GM19463 (cell line): ENCODE measurements around the gene NME7.

ENCODE experiments used
- ATAC-seq: cut with Tn5 transposase; IDR thresholded peaks from one replicate; pipeline ENCODE4 v1.9.1; 2021; ENCODE audit warnings: mild to moderate bottlenecking, moderate library complexity; ENCODE audit not compliant: unreplicated experiment

Gene NME7

GRCh38 chr1:169160845-169161495 lies 206.6 kb downstream of the NME7 start:
- ATAC-seq, result no peak

GRCh38 chr1:169156580-169156979 lies 211.0 kb downstream of the NME7 start:
- ATAC-seq, result no peak

GRCh38 chr1:169155675-169156074 lies 211.9 kb downstream of the NME7 start:
- ATAC-seq, result no peak

- ATAC-seq, result no peak
Observed at GRCh38 chr1:169151338-169151837, 216.2 kb downstream of the NME7 start.

- ATAC-seq, result no peak
Observed at GRCh38 chr1:169150641-169151337, 216.8 kb downstream of the NME7 start.

- no peak for ATAC-seq
Observed at GRCh38 chr1:169149555-169150286, 217.9 kb downstream of the NME7 start.

- peak; percentile 75 for ATAC-seq
Observed at GRCh38 chr1:169148472-169149252, 218.9 kb downstream of the NME7 start.

- no peak for ATAC-seq
Observed at GRCh38 chr1:169146576-169147214, 220.9 kb downstream of the NME7 start.

- ATAC-seq, result no peak
Observed at GRCh38 chr1:169144941-169145626, 222.5 kb downstream of the NME7 start.

- no peak for ATAC-seq
Observed at GRCh38 chr1:169143984-169144383, 223.6 kb downstream of the NME7 start.

- ATAC-seq, result no peak
Observed at GRCh38 chr1:169143346-169143745, 224.3 kb downstream of the NME7 start.

- ATAC-seq, result no peak
Observed at GRCh38 chr1:169142129-169142528, 225.5 kb downstream of the NME7 start.

GRCh38 chr1:169141356-169141755 lies 226.2 kb downstream of the NME7 start:
- ATAC-seq, result no peak

- peak; percentile 87 for ATAC-seq
Observed at GRCh38 chr1:169138866-169139670, 228.5 kb downstream of the NME7 start.

GRCh38 chr1:169137357-169137756 lies 230.2 kb downstream of the NME7 start:
- ATAC-seq, result no peak

GRCh38 chr1:169133801-169134502 lies 233.6 kb downstream of the NME7 start:
- ATAC-seq, result no peak

- ATAC-seq, result no peak
Observed at GRCh38 chr1:169133228-169133576, 234.4 kb downstream of the NME7 start.

- no peak for ATAC-seq
Observed at GRCh38 chr1:169132512-169133227, 234.9 kb downstream of the NME7 start.
